Naive thymus-derived CD8-positive, alpha-beta T cell (primary cell): Measurements from ENCODE around the gene SLC66A2. TPM values are rescaled to one million over a fixed set of nuclear protein-coding genes. Genes with fewer than 3 reads are reported as not detected.

Experiments used
- ATAC-seq, 2 donors: fragments of 150-1000 bp; cut with Tn5 transposase in 1 of 2; sonication (Bioruptor Pico), chemical (Tn5 transposase) in 1 of 2; 1 replicate in 1 of 2; 2 replicates in 1 of 2; pipeline ENCODE4 v1.10.0; 2021; ENCODE audit warnings: mild to moderate bottlenecking in 2 of 2, moderate library complexity in 2 of 2
- POLR2A ChIA-PET: fragments of 350-600 bp; sonication (Branson Sonifier 250); formaldehyde crosslinking; loops from one replicate; lab custom pipeline; 2021; ENCODE audit warnings: antibody characterized with exemption; lab: Charles Lee
- DNase-seq, 10 donors: peaks; one replicate each; pipeline versions ENCODE4 v3.0.0 to v3.0.0-alpha.2; 2020 to 2022
- H3K27ac Mint-ChIP-seq, 10 donors: one replicate each; pipeline ENCODE4 v1.8.0; 2020 to 2022; ENCODE audit warnings: mild to moderate bottlenecking in 10 of 10, mixed read lengths in 10 of 10, moderate library complexity in 4 of 10, inconsistent platforms in 1 of 10
- H3K27me3 Mint-ChIP-seq, 5 donors: one replicate each; pipeline ENCODE4 v1.8.0; 2021 to 2022; ENCODE audit warnings: mixed read lengths in 5 of 5
- H3K36me3 Mint-ChIP-seq, 3 donors: one replicate each; pipeline ENCODE4 v1.8.0; 2020 to 2022; ENCODE audit warnings: mixed read lengths in 3 of 3, mild to moderate bottlenecking in 2 of 3, inconsistent platforms in 1 of 3
- H3K4me1 Mint-ChIP-seq, 4 donors: one replicate each; pipeline ENCODE4 v1.8.0; 2021 to 2022; ENCODE audit warnings: mixed read lengths in 4 of 4
- H3K4me3 Mint-ChIP-seq, 10 donors: one replicate each; pipeline ENCODE4 v1.8.0; 2020 to 2022; ENCODE audit warnings: mild to moderate bottlenecking in 10 of 10, mixed read lengths in 10 of 10, moderate library complexity in 6 of 10, inconsistent platforms in 1 of 10
- H3K9me3 Mint-ChIP-seq, 9 donors: one replicate each; pipeline ENCODE4 v1.8.0; 2020 to 2022; ENCODE audit warnings: mixed read lengths in 9 of 9, mild to moderate bottlenecking in 3 of 9, inconsistent platforms in 1 of 9, moderate library complexity in 1 of 9
- polyA plus RNA-seq, 3 donors: library from polyadenylated mRNA; unstranded; fragments of 300-500 nt; fragmentation: Illumina TruSeq; gene quantifications; one replicate each; pipeline ENCODE4 v1.2.3, GENCODE V29; 2021
- total RNA-seq, 8 experiments: library from RNA in 2 of 8; stranded (reverse) in 2 of 8; gene quantifications; one replicate each; pipeline ENCODE4 v1.2.3 and lab custom pipeline; 2021 to 2026

Gene SLC66A2
- total and polyA plus RNA-seq, 5 experiments from 2014 or later = 14.1 to 38.7 (median 22.0) TPM

DNA sequence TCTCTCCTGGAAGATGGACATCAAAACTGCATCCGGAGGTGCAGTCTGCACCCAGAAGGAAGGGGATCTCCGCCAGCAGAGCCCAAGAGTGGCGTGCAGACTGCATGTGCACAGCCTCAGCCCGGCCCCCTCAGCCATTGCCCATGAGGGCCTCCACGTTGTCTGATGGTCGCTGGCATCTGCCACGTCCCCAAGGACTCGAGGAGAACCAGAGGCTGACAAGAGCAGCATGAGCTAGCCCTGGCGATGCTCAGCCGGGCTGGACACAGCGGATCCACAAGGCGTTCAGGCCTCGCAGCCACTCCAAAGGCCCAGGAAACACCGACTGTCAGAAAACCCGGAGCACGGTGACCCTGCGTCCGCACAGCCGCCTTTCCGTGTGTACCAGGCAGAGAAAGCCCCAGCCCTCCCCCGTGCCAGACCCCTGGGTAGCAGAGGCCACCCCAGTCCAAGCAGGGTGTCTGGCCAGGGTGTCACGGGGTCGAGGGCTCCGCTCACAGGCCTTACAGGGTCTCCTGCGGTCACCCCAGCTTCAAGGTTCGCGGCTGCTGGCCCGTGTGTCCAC is 48.3 kb downstream of the SLC66A2 start:
- Mint-ChIP-seq H3K36me3 (peaks cover 0 to 14% (median 12%) of the 10 kb centered on the region in 3 donors), H3K9me3 (peaks cover 0 to 6% (median 0%) of the 10 kb centered on the region in 9 donors), H3K4me1 (peaks cover 0 to 5% (median 4%) of the 10 kb centered on the region in 4 donors), H3K4me3 (no peak overlapping the region), H3K27ac (no peak overlapping the region), H3K27me3 (no peaks in the 10 kb centered on the region)
- ATAC-seq = no peak
- POLR2A ChIA-PET = no interaction called here
- DNase-seq = no peak

DNA sequence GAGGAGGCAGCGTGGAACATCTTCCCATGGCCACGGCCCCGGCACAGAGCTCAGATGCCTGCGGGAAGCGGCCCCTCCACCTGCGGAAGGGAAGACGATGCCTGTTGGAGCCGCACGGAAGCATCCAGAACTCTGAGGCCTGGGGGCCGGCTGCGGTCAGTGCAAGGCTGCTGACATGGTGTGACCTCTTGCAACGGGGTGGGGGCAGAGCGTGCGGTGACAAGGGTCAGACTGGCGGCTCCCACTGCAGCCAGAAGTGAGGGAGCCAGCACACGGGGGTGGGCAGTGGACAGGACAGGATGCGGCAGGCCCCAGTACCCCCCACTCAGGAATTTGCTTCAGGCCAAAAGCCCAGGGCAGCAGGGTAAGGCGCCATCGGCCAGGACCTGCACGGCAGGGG is 48.8 kb downstream of the SLC66A2 start:
- ATAC-seq (no peak), DNase-seq (no peak)
- no peak overlapping the region for H3K4me3 Mint-ChIP-seq
- peak overlapping the region in 1 of 10 donors; percentile 14 for H3K27ac Mint-ChIP-seq
- no peaks in the 10 kb centered on the region for H3K27me3 Mint-ChIP-seq
- peaks cover 4 to 12% (median 9%) of the 10 kb centered on the region in 3 donors for H3K36me3 Mint-ChIP-seq
- H3K4me1 Mint-ChIP-seq = peaks cover 0 to 5% (median 4%) of the 10 kb centered on the region in 4 donors
- POLR2A ChIA-PET = no interaction called here
- H3K9me3 Mint-ChIP-seq = peaks cover 0 to 10% (median 4%) of the 10 kb centered on the region in 9 donors

DNA sequence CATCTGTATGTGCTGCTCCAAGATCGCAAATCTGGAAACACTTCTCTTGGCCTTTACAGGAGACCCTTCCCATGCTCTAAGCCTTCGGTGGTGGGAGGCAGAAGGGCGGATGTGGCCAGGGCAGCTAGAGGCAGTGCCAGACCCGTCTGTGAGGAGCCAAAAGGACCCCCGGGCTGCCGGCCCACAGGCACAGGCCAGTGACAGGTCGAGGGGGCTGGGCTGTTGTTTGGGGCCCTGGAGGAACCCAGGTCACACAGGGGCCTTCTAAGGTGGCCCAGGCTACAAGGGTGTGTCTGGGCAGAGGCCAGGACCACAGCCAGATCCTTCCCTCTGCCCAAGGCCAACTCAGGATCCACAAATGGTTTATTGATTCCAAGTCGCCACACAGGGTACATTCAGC is 49.4 kb downstream of the SLC66A2 start:
- peak overlapping the region in 3 of 10 donors; percentile 9 to 83 (median 69) for H3K27ac Mint-ChIP-seq
- H3K9me3 Mint-ChIP-seq = peaks cover 0 to 16% (median 10%) of the 10 kb centered on the region in 9 donors
- H3K27me3 Mint-ChIP-seq = peaks cover 0 to 3% (median 0%) of the 10 kb centered on the region in 5 donors
- no peak for DNase-seq
- H3K4me1 Mint-ChIP-seq = peaks cover 0 to 5% (median 5%) of the 10 kb centered on the region in 4 donors
- H3K4me3 Mint-ChIP-seq = no peak overlapping the region
- POLR2A ChIA-PET = no interaction called here
- no peak for ATAC-seq
- H3K36me3 Mint-ChIP-seq = peaks cover 9 to 12% (median 10%) of the 10 kb centered on the region in 3 donors

DNA sequence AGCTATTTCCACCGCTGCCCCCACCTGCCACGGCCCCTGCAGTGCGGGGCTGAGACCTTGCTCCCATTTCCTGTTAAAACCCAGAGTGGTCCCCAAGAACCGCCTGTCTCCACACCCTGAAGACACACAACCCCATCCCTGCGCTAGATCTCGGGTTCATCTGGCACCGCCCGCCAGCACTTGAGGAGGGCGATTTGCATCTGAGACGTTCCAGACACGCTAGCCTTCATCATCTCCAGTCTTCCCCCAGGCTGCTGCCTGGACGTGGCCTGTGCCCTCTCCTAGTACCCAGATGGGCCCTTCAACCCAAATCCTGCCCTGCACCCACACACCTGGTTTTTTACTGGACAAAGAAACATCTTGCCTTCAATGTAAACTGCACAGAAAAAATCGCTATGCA is 49.8 kb downstream of the SLC66A2 start:
- peaks cover 0 to 5% (median 5%) of the 10 kb centered on the region in 4 donors for H3K4me1 Mint-ChIP-seq
- peaks cover 10 to 14% (median 12%) of the 10 kb centered on the region in 3 donors for H3K36me3 Mint-ChIP-seq
- no peak overlapping the region for H3K4me3 Mint-ChIP-seq
- DNase-seq (no peak), ATAC-seq (no peak)
- H3K9me3 Mint-ChIP-seq = peaks cover 0 to 20% (median 14%) of the 10 kb centered on the region in 9 donors
- H3K27ac Mint-ChIP-seq = peak overlapping the region in 6 of 10 donors; percentile 9 to 86 (median 45)
- peaks cover 0 to 3% (median 0%) of the 10 kb centered on the region in 5 donors for H3K27me3 Mint-ChIP-seq
- POLR2A ChIA-PET = no interaction called here

DNA sequence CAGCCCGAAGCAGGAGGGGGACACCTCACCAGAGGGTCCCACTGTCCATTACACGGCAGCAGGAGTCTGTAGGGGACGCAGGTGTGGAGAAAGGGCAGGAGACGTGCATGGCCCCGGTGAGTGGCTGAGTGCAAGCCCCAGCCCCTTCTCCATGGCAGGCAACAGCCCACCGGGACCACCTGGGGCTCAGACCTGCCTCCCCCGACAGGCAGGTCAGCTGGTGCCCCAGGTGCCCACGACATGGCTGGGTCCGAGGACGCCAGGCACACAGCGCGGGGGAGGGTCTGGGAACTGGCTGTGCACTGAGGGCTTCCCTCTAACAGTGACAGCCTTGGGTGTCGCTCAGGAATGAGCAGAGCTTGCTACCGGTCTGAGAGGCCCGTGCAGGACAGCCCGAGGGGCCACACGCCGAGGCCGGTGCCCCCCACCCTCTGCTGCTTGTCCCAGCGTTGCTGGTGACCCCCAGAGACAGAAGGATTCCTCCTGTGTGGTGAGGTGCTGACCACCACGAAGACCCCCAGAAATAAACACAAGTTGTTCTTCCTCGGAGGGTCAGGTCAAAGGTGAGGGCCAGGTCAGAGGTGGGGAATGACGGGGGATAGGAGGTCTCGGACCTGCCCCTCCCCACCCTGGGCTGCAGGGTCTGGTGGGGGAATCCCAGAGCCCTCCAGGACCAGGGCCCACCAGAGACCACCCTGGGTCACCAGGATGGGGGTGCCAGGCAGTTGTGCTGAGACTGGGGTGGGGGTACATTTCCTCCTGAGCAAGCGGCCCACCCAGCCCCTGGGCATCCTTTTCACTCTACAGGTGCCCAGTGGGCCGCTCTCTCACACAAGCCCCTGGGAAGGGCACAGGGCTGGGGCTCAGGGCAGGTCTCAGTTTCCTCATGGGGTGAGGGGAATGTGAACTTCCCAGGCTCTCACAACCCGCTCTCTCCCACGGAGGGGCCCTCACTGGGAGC is 50.6 kb downstream of the SLC66A2 start:
- DNase-seq = no peak
- Mint-ChIP-seq H3K36me3 (peaks cover 10 to 18% (median 12%) of the 10 kb centered on the region in 3 donors), H3K9me3 (peaks cover 0 to 24% (median 17%) of the 10 kb centered on the region in 9 donors), H3K4me3 (no peak overlapping the region), H3K4me1 (peaks cover 0 to 5% (median 4%) of the 10 kb centered on the region in 4 donors), H3K27me3 (peaks cover 0 to 3% (median 0%) of the 10 kb centered on the region in 5 donors), H3K27ac (peak overlapping the region in 1 of 10 donors; percentile 83)
- no peak for ATAC-seq
- POLR2A ChIA-PET = no interaction called here

DNA sequence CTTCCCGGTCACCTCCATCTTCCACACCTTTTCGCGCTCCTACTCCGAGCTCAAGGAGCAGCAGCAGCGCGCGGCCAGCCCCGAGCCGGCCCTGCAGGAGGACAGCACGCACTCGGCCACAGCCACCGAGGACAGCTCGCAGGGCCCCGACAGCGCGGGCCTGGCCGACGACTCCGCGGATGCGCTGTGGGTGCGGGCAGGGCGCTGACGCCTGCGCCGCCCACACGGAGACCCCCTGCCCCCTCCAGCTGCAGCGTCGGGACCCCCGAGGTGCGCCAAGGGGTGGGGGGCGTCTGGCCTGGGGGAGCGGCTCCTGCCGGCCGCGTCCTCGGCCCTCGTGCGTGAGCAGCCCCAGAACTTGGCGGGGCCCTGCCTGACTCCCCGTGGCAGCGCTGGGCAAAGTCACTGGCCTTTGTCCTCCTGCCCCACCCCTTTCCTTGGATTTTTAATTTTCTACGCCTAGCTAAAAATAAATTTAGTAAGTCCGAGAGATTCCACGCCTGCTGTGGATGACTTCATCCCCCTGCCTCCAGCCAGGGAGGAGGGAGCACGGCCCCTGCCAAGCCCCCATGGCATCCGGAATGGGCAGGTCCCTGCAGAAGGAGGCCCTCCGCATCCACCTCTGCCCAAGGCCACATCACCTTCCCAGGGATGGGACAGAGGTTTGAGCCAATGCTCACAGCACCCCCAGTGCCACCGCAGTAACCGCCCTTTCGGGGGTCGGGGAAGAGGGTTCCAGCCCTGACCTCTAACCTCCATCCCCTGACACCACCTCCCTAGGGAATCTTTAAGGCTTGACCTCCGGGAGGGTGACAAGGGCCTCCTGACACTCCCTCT is 51.6 kb downstream of the SLC66A2 start:
- peaks cover 0 to 6% (median 1%) of the 10 kb centered on the region in 5 donors for H3K27me3 Mint-ChIP-seq
- peak overlapping the region in 1 of 10 donors; percentile 2 for H3K4me3 Mint-ChIP-seq
- H3K4me1 Mint-ChIP-seq = peaks cover 0 to 5% (median 2%) of the 10 kb centered on the region in 4 donors
- DNase-seq (no peak), ATAC-seq (no peak)
- POLR2A ChIA-PET = no interaction called here
- no peak overlapping the region for H3K27ac Mint-ChIP-seq
- H3K9me3 Mint-ChIP-seq = peaks cover 3 to 33% (median 27%) of the 10 kb centered on the region in 9 donors
- peaks cover 10 to 27% (median 12%) of the 10 kb centered on the region in 3 donors for H3K36me3 Mint-ChIP-seq

DNA sequence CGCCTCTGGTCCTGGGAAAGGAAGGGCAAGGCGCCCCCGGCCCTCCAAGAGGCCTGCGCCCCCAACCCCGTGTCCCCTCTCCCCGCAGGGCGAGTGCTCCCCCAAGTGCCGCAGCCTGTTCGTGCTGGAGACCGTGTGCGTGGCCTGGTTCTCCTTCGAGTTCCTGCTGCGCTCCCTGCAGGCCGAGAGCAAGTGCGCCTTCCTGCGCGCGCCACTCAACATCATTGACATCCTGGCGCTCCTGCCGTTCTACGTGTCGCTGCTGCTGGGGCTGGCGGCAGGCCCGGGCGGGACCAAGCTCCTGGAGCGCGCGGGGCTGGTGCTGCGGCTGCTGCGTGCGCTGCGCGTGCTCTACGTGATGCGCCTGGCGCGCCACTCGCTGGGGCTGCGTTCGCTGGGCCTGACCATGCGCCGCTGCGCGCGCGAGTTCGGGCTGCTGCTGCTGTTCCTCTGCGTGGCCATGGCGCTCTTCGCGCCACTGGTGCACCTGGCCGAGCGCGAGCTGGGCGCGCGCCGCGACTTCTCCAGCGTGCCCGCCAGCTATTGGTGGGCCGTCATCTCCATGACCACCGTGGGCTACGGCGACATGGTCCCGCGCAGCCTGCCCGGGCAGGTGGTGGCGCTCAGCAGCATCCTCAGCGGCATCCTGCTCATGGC is 52.4 kb downstream of the SLC66A2 start:
- Mint-ChIP-seq H3K27ac (no peak overlapping the region), H3K27me3 (peaks cover 0 to 6% (median 1%) of the 10 kb centered on the region in 5 donors), H3K4me3 (no peak overlapping the region), H3K9me3 (peaks cover 3 to 39% (median 31%) of the 10 kb centered on the region in 9 donors), H3K36me3 (peaks cover 10 to 30% (median 12%) of the 10 kb centered on the region in 3 donors), H3K4me1 (peaks cover 0 to 5% (median 2%) of the 10 kb centered on the region in 4 donors)
- POLR2A ChIA-PET = no interaction called here
- DNase-seq = no peak
- ATAC-seq = no peak

DNA sequence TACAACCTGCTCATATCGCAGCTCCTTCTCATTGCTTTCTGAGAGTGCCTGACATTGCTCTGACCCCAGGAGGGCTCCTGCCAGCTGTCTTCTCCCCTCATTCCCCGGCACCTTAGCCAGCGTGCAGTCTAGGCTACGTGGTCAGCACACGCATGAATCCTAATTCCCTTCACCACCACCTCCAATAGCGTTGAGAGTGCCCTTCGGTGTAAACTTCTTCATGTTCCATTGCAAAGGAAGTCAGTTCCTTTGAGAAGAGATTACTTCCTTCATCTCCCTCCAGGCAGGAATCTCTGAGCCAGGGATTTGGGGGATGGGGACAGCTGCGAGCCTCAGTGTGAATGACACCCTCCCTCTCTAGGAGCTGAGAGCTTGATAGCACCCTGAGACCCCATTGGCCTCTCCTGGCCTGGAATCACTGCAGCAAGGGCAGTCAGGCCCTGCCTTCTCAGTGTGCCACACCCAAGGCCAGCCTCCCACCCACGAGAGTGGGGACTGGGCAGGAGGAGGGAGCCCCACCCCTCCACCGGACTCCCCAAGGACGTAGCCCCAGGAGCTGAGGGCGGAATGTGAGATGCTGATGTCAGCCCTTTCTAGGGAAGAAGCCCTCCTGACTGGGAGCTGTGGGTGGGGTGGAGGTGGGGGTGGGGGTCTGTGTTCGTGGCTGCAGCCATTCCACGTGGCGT is 53.4 kb downstream of the SLC66A2 start:
- Mint-ChIP-seq H3K4me1 (peaks cover 0 to 5% (median 2%) of the 10 kb centered on the region in 4 donors), H3K27ac (no peak overlapping the region), H3K4me3 (no peak overlapping the region), H3K27me3 (peaks cover 0 to 6% (median 1%) of the 10 kb centered on the region in 5 donors), H3K9me3 (peaks cover 11 to 49% (median 40%) of the 10 kb centered on the region in 9 donors), H3K36me3 (peaks cover 9 to 40% (median 11%) of the 10 kb centered on the region in 3 donors)
- ATAC-seq = no peak
- POLR2A ChIA-PET = no interaction called here
- no peak for DNase-seq

DNA sequence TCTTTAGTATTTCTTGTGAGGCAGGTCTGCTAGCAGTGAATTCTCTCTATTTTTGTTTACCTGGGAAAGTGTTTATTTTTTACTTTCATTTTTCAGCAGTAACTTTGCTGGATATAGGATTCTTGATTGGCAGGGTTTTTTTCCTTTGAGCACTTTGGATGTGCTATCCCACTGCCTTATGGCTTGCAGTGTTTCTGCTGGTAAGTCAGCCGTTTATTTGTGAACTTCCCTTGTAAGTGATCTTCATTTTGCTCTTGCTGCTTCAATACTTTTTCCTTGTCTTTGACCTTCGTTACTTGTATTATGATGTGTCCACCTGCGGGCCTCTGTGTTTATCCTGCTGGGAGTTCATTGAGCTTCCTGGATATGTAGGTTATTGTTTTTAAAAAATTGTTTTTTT is 54.7 kb downstream of the SLC66A2 start:
- ATAC-seq = no peak
- POLR2A ChIA-PET = no interaction called here
- no peak overlapping the region for H3K4me3 Mint-ChIP-seq

DNA sequence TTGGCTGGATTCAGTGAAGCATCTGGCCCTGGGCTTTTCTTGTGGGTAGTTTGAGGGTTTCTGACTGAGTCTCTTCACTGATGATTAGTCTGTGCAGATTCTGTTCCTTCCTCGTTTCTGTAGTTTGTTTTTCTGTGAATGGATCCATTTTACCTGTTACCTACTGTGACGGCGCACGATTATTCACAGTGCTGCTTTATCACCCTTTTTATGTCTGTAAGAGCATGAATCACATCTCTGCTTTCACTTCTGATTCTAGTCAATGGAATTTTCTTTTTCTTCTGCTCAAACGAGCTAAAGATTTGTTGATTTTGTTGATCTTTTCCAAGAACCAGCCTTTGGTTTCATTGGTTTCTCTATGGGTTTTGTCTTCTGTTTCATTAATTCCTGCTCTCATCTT is 60.8 kb downstream of the SLC66A2 start:
- Mint-ChIP-seq H3K27ac (peak overlapping the region in 1 of 10 donors; percentile 55), H3K36me3 (peaks cover 0 to 49% (median 1%) of the 10 kb centered on the region in 3 donors), H3K4me3 (no peak overlapping the region), H3K4me1 (no peaks in the 10 kb centered on the region), H3K9me3 (peaks cover 12 to 71% (median 63%) of the 10 kb centered on the region in 9 donors), H3K27me3 (peaks cover 0 to 6% (median 0%) of the 10 kb centered on the region in 5 donors)
- DNase-seq (no peak), ATAC-seq (no peak)
- POLR2A ChIA-PET = no interaction called here

More for the DNA sequence above, 54.7 kb downstream of the SLC66A2 start:
- no peak for DNase-seq
- peaks cover 0 to 6% (median 1%) of the 10 kb centered on the region in 5 donors for H3K27me3 Mint-ChIP-seq
- peaks cover 15 to 61% (median 54%) of the 10 kb centered on the region in 9 donors for H3K9me3 Mint-ChIP-seq
- H3K36me3 Mint-ChIP-seq = peaks cover 2 to 53% (median 2%) of the 10 kb centered on the region in 3 donors
- no peak overlapping the region for H3K27ac Mint-ChIP-seq
- H3K4me1 Mint-ChIP-seq = peaks cover 0 to 3% (median 1%) of the 10 kb centered on the region in 4 donors

DNA sequence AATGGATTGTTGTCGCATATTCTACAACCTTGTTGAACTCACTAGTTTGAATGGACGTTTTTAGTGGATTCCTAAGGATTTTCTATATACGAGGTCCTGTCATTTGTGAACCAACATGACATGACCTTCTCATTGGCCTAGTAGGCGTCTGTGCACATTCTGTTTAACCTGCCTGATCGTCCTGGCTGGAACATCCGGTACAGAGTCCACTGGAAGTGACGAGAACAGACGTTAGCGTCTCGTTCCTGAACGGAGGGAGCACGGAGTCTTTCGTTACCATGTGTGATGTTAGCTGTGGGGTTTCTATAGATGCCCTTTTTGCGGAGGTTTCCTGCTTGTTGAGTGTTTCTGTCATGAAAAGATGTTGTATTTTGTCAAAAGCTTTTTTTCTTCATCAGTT is 61.9 kb downstream of the SLC66A2 start:
- H3K9me3 Mint-ChIP-seq = peaks cover under 1 to 61% (median 54%) of the 10 kb centered on the region in 9 donors
- H3K4me1 Mint-ChIP-seq = peaks cover 0 to 4% (median 0%) of the 10 kb centered on the region in 4 donors
- no peaks in the 10 kb centered on the region for H3K27me3 Mint-ChIP-seq
- no peak for ATAC-seq
- no peak overlapping the region for H3K4me3 Mint-ChIP-seq
- POLR2A ChIA-PET = no interaction called here
- peaks cover 0 to 40% (median 1%) of the 10 kb centered on the region in 3 donors for H3K36me3 Mint-ChIP-seq
- no peak for DNase-seq
- peak overlapping the region in 1 of 10 donors; percentile 31 for H3K27ac Mint-ChIP-seq
